Liver (tissue), 3 donors: Measurements from ENCODE around the gene KDM4C.

Experiments used
- ATF3 ChIP-seq: IDR thresholded peaks from 2 replicates; pipeline ENCODE4 v1.6.1; 2016; ENCODE audit warnings: antibody characterized with exemption
- CTCF ChIP-seq: fragments of 150-350 bp; IDR thresholded peaks from 2 replicates; pipeline ENCODE4 v1.5.1; 2017; ENCODE audit warnings: improper control_type of control experiment, low read depth, low read length; ENCODE audit not compliant: missing input control
- GABPA ChIP-seq, 2 donors: IDR thresholded peaks in 1 of 2; conservative IDR thresholded peaks in 1 of 2; 2 replicates each; pipeline ENCODE4 v1.6.1; 2016; ENCODE audit warnings: antibody characterized with exemption in 2 of 2, mild to moderate bottlenecking in 1 of 2, moderate library complexity in 1 of 2
- JUND ChIP-seq, 2 donors: IDR thresholded peaks; 2 replicates each; pipeline ENCODE4 v1.6.1; 2016; ENCODE audit warnings: antibody characterized with exemption in 2 of 2
- MAX ChIP-seq: IDR thresholded peaks from 2 replicates; pipeline ENCODE4 v1.6.1; 2016; ENCODE audit warnings: antibody characterized with exemption
- REST ChIP-seq: IDR thresholded peaks from 2 replicates; pipeline ENCODE4 v1.6.1; 2016; ENCODE audit warnings: antibody characterized with exemption, mild to moderate bottlenecking
- SP1 ChIP-seq: IDR thresholded peaks from 2 replicates; pipeline ENCODE4 v1.6.1; 2018; ENCODE audit warnings: antibody characterized with exemption, mild to moderate bottlenecking
- TAF1 ChIP-seq: conservative IDR thresholded peaks from 2 replicates; pipeline ENCODE4 v1.6.1; 2016; ENCODE audit warnings: antibody characterized with exemption, mild to moderate bottlenecking
- ZBTB33 ChIP-seq: IDR thresholded peaks from 2 replicates; pipeline ENCODE4 v1.6.1; 2016; ENCODE audit warnings: antibody characterized with exemption
- donor health status: healthy.
- donor health status: healthy.

GRCh38 chr9:7097040-7097715, 339.4 kb downstream of the KDM4C start:
- TF ChIP-seq CTCF (no peak), ZBTB33 (no peak), JUND (IDR thresholded peaks at IDR 0.05) (no peak), TAF1 (no peak), GABPA (IDR thresholded peaks at IDR 0.05 in 1 of 2, conservative IDR thresholded peaks at IDR 0.05 in 1 of 2) (no peak), MAX (no peak), REST (no peak), ATF3 (no peak), SP1 (no peak)
